GM18867 (cell line): ENCODE data around the gene CAMTA1.
"Not testable (repeated sequence)": the region's sequence is repeated elsewhere in the genome, so short reads cannot be mapped to it uniquely, and the experiment has no call there.

ENCODE experiments used
- ATAC-seq: cut with Tn5 transposase; IDR thresholded peaks from one replicate; pipeline ENCODE4 v1.9.1; 2021; ENCODE audit warnings: mild to moderate bottlenecking, moderate library complexity; ENCODE audit not compliant: unreplicated experiment

Gene CAMTA1

GRCh38 chr1:7760245-7760644 lies 975.0 kb downstream of the CAMTA1 start:
- ATAC-seq, result no peak

- ATAC-seq, result no peak
These were observed 975.8 kb downstream of the CAMTA1 start for GRCh38 chr1:7761103-7761502.

- no peak for ATAC-seq
These were observed 981.9 kb downstream of the CAMTA1 start for GRCh38 chr1:7767176-7767575.

- no peak for ATAC-seq
These were observed 983.3 kb downstream of the CAMTA1 start for GRCh38 chr1:7768583-7768982.

- no peak for ATAC-seq
These were observed 984.6 kb downstream of the CAMTA1 start for GRCh38 chr1:7769673-7770412.

GRCh38 chr1:7770669-7770996 lies 985.4 kb downstream of the CAMTA1 start:
- no peak for ATAC-seq

GRCh38 chr1:7770997-7771822 lies 986.0 kb downstream of the CAMTA1 start, which contains the start of gene VAMP3:
TSS of gene VAMP3 (plus strand) at chr1:7771296. CDS start at chr1:7771384, 88 bp downstream.
- ATAC-seq, result peak; percentile 83

GRCh38 chr1:7771823-7772299 lies 986.6 kb downstream of the CAMTA1 start:
- no peak for ATAC-seq

GRCh38 chr1:7777591-7777990 lies 992.3 kb downstream of the CAMTA1 start:
- no peak for ATAC-seq

- ATAC-seq, result no peak
These were observed 992.9 kb downstream of the CAMTA1 start for GRCh38 chr1:7778133-7778628.

GRCh38 chr1:7780976-7781375 lies 995.7 kb downstream of the CAMTA1 start:
- no peak for ATAC-seq

GRCh38 chr1:7781501-7781900 lies 996.2 kb downstream of the CAMTA1 start:
- ATAC-seq, result no peak

GRCh38 chr1:7781923-7782495 lies 996.8 kb downstream of the CAMTA1 start:
- no peak for ATAC-seq

- no peak for ATAC-seq
These were observed 998.0 kb downstream of the CAMTA1 start for GRCh38 chr1:7783178-7783711.

- ATAC-seq, result peak; percentile 87
These were observed 998.7 kb downstream of the CAMTA1 start, which contains the start of gene PER3 for GRCh38 chr1:7783826-7784491. TSS of gene PER3 (plus strand) at chr1:7784291. CDS start at chr1:7784878, 587 bp downstream.

- no peak for ATAC-seq
These were observed 999.3 kb downstream of the CAMTA1 start for GRCh38 chr1:7784492-7785071.

GRCh38 chr1:7785108-7785507 lies 999.9 kb downstream of the CAMTA1 start:
- no peak for ATAC-seq

- no peak for ATAC-seq
These were observed 1001.5 kb downstream of the CAMTA1 start for GRCh38 chr1:7786795-7787194.

- ATAC-seq, result no peak
These were observed 1004.6 kb downstream of the CAMTA1 start for GRCh38 chr1:7789828-7790227.

GRCh38 chr1:7791027-7791426 lies 1005.8 kb downstream of the CAMTA1 start:
- ATAC-seq, result not testable (repeated sequence)
